GM18909 (cell line): ENCODE measurements around the gene OTOF.

Experiments
- ATAC-seq: cut with Tn5 transposase; IDR thresholded peaks from one replicate; pipeline ENCODE4 v1.9.1; 2021; ENCODE audit warnings: mild to moderate bottlenecking; ENCODE audit not compliant: unreplicated experiment, poor library complexity

Gene OTOF

DNA sequence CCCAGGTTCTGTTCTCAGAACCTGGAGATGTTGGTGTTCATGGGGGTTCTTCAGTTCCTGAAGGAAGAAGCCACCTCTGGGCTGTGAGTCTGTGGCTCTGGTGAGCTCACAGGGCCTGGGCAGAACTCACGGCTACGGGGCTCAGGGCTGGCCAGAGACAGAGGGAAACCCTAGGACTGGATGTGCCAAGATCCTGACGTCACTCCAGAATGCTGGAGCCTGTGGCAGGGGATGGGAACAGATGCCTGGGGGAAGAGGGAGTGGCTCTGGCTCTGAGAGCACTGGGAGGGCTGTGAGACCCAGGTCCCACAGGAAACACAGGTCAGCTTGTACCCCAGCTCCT is at the start of gene OTOF:
TSS of gene OTOF (minus strand) at position 214 of the 343 bp plus-strand sequence.
- no peak for ATAC-seq

DNA sequence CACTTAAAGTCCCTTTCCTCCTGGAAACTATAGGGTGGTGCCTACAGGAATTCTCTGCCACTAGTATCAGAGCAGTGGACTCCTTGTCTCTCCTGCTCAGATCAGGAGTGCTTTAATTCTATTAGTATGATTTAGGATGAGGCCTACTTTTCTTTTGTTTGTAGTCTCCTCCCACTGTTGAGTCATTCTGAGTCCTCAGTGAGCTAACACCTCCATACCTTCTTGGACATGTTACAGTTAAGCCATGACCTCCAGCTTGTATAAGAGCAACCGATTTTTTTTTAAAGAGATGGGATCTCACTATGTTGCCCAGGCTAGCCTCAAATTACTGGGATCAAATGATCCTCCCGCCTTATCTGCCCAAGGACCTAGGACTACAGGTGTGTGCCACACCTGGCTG is 48.7 kb upstream of the OTOF start:
- no peak for ATAC-seq

DNA sequence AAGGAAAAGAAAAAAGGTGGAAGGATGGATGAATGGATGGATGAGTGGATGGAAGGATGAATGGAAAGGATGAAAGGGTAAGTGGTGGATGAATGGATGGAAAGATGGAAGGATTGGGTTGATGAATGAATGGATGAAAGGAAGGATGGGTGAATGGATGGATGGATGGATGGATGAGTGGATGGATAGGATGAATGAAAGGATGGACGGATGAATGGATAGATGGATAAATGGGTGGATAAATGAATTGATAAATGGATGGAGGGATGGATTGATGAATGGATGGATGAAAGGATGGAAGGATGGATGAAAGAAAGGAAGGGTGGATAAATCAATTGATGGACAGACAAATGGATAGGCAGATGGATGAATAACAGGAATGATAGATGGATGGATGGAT is 48.2 kb upstream of the OTOF start:
- no peak for ATAC-seq

DNA sequence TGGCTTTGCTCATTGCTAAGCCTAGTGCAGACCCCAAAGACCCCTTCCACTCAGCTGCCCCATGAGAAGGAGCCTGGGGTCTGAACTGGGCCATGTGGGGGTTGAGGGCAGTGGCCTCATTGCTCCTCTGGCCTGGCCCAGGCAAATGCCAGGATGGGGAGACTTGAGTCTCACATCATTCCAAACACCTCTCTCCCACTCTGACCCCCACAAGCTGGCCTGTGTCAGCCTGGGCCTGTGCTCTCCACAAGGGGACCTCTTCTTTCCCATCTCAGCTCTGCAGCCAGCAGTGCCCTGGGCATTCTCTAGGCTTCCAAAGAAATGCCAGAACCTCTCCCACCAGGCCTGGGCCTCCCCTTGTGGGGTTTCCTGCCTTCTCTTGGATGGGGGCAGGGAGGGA is 45.8 kb upstream of the OTOF start:
- no peak for ATAC-seq

DNA sequence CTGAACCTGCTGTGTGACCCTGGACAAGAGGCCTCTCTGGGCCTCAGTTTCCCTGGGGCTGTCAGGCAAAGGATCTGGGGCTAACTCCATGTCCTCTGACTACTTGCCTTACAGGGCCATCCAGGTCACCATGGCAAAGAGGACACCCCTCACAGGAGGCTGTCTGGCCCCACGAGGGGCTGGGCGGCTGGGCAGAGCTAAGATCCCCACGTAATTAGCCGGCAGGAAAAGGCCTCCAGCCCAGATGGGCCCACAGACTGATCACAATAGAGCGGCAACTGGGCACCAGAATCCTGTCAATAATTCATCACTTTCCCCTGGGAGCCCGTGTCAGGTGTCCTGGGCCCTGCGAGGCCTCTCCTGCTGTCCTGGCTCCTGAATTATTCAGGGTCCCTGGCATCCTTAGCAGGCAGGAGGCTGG is 44.8 kb upstream of the OTOF start:
- ATAC-seq: no peak

DNA sequence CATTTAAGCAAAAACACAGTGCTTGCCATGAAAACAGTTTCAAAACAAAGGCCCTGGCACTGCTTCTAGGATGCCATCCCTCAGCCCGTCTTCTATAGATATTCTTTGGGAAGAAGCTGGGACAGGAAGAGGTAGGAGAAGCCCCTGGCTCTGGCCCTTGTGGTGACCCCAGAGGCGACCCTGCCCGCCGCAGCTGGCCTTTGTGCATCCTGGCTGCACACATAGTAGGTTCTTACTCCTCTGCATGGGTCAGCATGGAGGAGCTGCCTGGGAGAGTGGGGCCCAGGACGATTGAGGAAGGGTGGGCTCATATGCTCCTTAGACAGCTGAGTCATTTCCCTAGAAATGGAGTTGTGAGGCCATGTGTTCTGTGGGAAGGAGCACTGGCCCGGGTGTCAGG is 44.4 kb upstream of the OTOF start:
- ATAC-seq: no peak

DNA sequence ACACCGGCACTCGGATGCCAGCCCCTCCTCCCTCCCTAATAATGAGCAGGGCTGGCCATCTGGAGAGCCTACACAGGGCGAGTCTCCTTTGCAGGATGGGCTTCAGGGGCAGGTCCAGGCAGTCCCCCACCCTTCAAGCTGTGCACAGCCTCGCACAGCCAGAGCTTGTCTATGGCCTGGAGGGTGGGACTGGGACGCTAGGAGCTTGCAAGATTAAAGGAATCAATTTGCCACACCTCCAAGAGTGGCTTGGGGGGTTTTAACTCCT is 43.9 kb upstream of the OTOF start:
- ATAC-seq: no peak

DNA sequence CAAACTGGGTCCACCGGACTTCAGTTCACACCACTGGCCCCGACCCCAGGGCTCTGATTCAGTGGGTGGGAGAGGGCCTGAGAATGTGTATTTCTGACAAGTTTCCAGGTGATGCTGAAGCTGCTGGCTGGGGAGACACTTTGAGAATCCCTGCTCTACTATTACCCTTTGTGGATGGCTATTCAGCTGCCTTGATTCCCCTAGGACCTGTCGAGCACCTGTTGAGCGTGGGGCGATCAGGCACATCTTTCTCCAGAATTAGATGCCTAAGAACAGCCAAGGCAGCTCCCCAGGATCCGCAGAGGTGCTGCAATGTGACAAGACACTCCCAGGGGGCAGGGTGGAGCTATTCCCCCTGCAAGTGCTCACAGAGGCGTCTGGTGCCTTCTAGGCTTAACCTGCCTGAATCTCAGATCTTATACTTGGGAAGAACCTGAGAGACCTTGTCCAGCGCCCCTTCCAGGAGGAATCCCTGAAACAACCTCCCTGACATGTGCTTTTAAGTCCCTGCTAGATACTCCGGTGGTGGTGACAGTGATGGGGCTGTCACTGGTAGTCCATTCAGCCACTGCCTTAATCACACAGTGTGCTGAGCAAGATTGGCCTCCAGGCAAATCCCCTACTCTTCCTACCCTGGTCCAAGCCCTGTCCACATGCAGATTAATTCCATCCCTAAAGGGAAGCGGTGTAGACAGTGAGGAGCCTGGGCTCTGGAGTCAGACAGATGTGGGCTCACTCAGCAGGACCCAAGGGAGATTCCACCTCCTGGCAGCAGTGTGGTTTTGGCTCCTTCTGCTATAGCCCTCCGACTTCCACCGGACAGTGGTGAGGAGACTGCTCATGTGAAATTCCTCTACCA is 43.4 kb upstream of the OTOF start:
- no peak for ATAC-seq

DNA sequence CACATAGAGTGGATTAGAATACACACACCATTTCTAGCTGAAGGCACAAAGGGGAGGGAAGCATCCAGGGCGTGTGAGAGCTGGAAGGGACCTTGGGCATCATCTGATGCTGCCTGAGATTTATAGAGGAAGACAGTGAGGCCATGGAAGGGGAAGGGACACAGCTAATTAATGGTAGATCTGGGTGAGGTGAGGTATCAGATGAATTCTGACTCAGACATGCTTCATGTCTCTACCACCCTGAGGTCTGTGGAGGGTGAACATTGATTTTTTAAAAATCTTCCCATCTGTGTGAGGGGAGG is 42.2 kb upstream of the OTOF start:
- ATAC-seq: no peak

DNA sequence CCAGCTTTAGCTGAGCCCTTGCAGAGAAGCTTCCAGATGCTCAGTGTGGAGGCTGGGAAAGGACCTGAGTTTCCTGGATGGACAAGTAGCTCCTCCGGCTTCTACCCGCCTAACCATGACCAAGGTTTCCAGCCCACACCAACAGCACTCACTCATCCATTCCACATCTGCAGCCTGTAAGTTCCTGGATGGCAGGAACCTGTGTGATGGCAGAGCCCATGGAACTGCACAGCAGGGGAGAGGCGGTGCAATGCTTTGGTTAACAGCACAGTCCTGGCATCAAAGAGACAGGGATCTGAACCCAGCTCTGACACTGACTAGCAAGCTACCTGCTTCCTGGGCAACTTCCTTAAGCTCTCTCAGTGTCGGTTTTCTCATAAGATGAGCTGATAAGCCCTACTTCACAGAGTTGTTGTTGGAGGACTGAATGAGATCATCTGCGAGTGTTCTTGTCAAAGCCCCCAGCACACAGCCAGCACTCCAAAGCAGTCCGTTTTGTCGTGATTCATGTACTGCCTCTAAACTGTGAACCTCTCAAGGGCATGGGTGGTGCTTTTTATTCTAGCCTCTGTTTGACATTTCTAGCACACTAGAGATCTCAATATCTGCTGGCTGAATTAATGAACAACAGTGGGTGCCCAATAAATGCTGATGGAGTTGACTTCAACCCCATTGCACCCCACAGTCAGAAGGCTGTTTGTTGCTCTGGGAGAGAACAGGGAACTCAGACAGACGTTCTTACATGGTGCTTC is 41.6 kb upstream of the OTOF start:
- no peak for ATAC-seq

DNA sequence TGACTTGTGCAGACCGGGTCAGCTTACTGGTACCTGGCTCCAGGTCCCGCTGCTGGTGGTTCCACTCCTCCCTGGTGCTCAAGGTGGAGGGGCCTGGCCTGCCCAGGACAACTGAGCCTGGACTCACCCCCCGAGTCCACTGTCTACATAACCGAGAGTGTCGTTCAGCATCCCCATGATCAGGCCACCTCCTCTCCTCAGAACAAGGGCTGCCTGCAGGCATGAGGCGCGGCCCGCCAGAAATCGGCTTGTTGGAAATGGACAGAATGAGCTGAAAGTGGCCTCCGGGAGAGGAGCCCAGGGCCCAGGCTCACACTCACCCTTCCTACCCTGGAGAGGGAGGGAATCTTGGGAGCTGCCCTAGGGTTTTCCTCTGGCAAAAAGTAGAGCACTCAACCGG is 38.9 kb upstream of the OTOF start:
- ATAC-seq: no peak

DNA sequence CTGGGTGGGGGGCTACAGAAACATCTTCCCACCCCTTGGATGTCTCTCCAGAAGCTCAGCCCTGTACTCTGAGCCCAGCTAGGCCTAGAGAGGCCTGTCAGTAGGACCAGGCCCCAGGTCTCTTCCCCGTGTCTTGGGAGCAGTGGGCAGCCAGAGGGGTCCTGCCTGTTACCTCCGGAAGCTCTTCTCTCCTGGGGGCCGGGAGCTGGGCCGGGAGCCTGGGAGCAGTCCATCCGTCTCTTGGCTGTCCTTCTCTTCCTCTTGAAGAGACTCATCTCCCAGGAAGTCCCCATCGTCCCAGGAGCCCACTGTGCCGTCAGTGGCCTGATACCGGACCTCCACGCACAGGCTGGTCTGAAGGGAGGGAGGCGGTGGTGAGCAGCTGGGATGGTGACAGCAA is 38.3 kb upstream of the OTOF start:
- no peak for ATAC-seq

DNA sequence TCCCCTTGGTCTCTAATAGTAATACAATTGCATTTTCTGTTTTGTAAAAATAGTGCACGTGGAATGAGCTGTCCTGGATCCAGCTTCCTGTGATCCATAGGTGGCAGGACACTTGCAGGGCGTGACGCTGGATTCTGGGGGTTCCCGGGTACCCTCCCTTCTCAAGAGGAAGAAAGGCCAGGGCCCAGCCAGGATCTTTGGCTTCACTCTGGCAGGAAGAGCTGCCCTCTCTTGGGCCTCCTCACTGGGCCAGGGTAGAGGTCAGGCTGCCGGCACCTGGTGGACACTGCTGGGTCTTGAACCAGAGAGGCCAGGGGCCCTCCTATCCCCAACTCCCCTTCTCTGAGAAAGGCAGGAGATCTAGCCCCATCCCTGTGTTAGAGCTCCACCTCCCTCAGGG is 37.8 kb upstream of the OTOF start:
- no peak for ATAC-seq

DNA sequence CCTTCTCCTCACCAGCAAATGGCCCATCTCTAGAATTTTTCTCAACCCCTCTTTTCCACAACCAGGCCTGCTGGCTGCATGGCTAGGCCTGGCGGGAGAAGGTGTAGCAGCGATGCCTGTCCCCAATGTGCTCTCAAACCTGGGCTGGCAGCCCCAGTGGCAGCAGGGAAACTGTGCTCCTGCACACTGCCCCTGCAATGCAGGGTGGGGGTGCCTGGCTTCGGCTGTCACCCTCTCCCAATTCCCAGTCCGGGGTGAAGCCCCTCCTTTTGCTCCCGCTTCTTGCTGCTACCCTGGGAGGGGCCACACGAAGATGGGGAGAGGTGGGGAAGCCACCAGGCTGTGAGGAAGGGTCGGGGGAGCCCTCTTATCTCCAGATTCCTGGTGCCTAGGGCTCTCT is 36.1 kb upstream of the OTOF start:
- ATAC-seq: no peak

DNA sequence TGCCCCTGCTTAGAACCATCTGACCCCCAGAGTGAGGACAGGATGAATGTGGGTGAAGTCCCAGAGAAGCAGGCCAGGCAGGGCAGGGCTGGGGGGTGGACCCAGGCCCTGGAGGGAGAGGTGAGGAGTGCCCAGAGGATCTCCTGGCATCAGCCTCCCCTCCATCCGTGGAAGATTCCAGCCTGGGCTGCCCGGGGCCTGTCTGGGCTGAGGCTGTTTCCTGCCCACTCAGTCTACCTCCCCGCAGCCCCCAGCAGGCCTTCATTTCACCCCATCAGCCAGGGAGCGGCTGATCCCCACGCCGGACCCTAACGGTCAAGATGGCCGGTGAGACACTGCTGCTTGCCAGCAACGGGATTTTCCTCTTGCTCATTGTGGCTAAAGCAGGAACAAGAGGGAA is 35.3 kb upstream of the OTOF start:
- no peak for ATAC-seq

DNA sequence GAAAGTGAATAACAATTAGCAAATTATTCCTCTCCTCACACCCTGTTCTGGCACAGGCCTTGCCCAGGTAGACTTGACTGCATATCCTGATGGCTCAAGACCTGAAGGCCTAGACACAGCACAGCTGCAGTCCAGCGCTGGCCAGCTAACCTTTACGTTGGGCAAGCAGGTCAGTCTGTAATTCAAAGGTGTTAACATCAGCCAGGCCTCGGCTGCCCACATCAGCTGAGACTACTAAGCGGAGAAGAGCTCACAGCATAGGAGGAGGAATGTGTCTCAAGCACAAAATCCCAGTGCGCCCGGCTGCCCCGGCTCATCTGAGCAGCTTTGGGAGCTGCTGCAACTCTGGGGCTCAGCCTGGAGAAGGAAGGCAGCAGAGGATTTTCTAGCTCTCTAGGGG is 33.5 kb upstream of the OTOF start:
- ATAC-seq: no peak

DNA sequence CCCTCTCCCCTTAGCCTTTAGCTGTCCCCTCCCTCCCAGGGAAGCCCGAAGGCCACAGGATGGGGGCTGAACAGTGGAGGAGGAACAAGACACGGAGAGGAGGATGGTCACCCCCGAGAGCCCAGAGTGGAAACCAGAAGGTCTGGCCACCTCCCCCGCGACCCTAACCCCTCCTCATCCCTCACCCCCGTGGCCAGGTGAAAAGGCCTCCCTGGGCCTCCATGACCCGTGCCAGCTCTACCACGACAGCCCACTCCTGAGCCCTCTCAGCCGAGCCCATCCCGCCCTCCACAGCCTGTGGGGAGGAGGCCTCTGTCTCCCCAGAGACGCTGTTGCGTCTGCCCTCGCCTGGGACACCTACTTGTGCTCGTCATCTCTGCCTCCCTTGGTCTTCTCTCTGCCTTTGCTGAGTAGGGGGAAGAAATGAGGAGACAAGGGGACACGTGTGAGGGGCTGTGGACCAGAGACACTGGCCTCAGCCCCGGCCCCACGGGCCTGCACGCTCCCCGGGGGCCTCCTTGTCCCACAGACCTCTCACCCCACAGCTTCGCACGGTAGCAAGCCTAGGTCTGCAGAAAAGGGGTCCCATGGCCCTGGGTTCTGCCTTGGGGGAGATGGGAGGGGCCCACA is 32.5 kb upstream of the OTOF start:
- ATAC-seq: no peak

DNA sequence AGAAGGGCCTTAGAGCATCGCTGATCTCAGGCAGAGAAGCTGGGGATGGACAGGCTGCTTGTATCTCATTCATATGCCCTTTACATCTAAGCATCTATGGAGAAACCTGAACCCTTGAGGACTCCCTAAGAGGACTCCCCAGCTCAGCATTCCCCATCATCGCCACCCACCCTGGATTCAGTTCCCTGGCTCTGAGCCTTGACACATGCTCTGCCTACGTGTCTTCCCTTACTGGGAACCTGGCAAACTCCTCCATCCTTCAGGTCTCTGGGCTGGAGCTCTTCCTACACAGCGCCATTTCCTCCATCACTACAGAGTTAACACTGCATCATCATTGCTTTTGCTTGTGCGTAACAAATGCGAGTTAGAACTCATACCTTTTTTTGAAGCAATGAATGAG is 31.2 kb upstream of the OTOF start:
- ATAC-seq: no peak

DNA sequence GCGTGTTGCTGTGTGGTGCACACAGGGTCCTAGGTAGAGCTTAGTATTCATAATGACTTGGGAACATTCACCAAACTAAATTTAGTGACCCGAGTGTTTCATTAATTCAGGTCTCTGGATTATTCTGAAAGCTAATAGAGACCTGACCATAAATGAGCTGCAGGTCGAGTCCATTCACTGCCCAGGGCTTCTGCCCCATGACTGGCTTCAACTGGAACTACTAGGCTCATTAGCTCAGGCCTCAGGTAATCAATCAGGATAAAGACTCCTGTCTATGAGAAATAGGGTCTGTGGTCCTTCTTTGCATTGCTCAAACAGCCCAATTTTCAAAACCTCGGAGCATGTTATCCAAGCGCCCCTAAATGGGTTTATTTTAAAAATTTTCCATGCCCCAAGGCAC is 30.0 kb upstream of the OTOF start:
- ATAC-seq: no peak

DNA sequence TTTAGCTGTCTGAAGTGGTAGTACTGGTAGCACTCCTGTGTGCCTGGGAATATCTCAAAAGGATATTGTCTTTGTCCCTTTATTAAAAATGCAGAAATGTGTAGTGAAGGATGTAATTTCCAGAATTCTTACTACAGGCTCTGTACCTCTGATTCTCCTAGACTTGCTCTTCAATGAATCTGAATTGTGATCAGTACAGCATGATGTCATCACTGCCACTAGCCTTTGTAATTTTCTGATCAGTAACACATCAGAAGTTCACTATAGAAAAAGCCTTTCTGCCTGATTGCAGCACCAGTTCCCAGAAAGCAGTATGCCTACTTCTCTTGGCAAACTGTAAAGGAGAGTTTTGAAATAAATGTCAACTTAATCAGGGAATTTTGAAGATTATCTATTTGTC is 29.2 kb upstream of the OTOF start:
- no peak for ATAC-seq

DNA sequence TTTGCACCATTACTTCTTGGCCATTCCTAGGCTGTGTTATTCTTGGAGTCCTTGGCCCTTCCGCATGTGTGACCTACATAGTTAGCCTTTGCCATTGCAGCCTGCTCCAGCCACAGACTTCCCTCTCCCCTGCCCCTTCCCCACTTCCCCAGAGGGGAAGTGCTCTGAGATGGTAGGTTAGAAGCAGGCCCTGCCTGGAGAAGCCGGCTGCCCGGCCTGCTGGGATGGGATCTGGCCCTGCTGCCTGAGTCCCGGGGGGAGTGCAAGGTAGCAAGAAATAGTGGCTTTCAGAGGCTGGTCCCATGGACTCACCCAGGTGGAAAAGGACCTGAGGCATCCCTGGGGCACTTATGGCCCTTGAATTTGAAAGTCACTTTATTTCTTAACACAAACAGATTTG is 28.4 kb upstream of the OTOF start:
- ATAC-seq: no peak

DNA sequence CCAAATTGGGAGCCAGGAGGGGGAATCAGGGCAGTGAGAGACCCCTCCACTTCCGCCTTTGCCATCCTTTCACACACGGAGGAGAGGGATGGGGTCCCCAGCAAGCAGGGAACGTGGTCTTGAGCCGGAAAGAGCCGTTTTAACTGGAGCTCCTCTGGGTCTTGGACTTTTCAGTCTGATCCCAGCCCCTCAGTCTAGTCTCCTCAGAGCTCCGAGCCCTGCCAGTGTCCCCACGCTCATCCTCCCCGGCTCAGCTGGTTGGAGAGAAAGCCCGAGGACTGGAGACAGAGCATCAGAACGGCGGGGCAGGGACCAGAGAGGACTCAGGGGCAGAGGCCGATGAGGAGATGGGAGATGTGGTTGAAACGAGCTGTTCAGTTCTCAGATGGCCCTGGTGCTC is 26.1 kb upstream of the OTOF start:
- no peak for ATAC-seq
